MM.1S (cell line): ENCODE measurements around the gene KBTBD13.

ENCODE experiments used
- DNase-seq: peaks from one replicate; pipeline ENCODE4 v3.0.0-alpha.2; 2015
- H2AFZ ChIP-seq: fragments of 300-600 bp; sonication (generic); 2 replicates; pipeline ENCODE4 v1.6.0; 2016; ENCODE audit warnings: antibody characterized with exemption, low read length
- H3F3A ChIP-seq: fragments of 300-600 bp; sonication (generic); 2 replicates; pipeline ENCODE4 v1.6.1; 2016; ENCODE audit warnings: mild to moderate bottlenecking, antibody characterized with exemption, low read length, moderate library complexity, mixed read lengths; ENCODE audit not compliant: insufficient read depth
- H3K27ac ChIP-seq: fragments of 300-600 bp; sonication (generic); 2 replicates; pipeline ENCODE4 v1.5.1; 2016; ENCODE audit warnings: mild to moderate bottlenecking, low read length
- H3K27me3 ChIP-seq: fragments of 300-600 bp; sonication (generic); replicated peaks from 2 replicates; pipeline ENCODE4 v1.6.0; 2016; ENCODE audit warnings: low read length; ENCODE audit not compliant: insufficient read depth
- H3K36me3 ChIP-seq: fragments of 300-600 bp; sonication (generic); replicated peaks from 2 replicates; pipeline ENCODE4 v1.6.1; 2016; ENCODE audit warnings: mild to moderate bottlenecking, low read length, mixed read lengths; ENCODE audit not compliant: insufficient read depth
- H3K4me1 ChIP-seq: fragments of 300-600 bp; sonication (generic); 2 replicates; pipeline ENCODE4 v1.6.1; 2016; ENCODE audit warnings: low read length, mixed read lengths
- H3K4me2 ChIP-seq: fragments of 300-600 bp; sonication (generic); 2 replicates; pipeline ENCODE4 v1.6.0; 2016; ENCODE audit warnings: low read depth, low read length
- H3K4me3 ChIP-seq: fragments of 300-600 bp; sonication (generic); 2 replicates; pipeline ENCODE4 v1.5.1; 2016; ENCODE audit warnings: low read length, mixed read lengths
- H3K79me2 ChIP-seq: fragments of 300-600 bp; sonication (generic); 2 replicates; pipeline ENCODE4 v1.6.1; 2016; ENCODE audit warnings: mixed run types, low read length, mixed read lengths
- H3K9ac ChIP-seq: fragments of 300-600 bp; sonication (generic); 2 replicates; pipeline ENCODE4 v1.6.1; 2016; ENCODE audit warnings: low read length, mixed read lengths
- H3K9me2 ChIP-seq: fragments of 300-600 bp; sonication (generic); replicated peaks from 2 replicates; pipeline ENCODE4 v1.6.1; 2016; ENCODE audit warnings: mild to moderate bottlenecking, low read length, mixed read lengths; ENCODE audit not compliant: insufficient read depth
- H3K9me3 ChIP-seq: fragments of 300-600 bp; sonication (generic); replicated peaks from 2 replicates; pipeline ENCODE4 v1.6.1; 2016; ENCODE audit warnings: mild to moderate bottlenecking, low read length, mixed read lengths; ENCODE audit not compliant: insufficient read depth
- H4K20me1 ChIP-seq: fragments of 300-600 bp; sonication (generic); 2 replicates; pipeline ENCODE4 v1.6.1; 2016; ENCODE audit warnings: mild to moderate bottlenecking, low read length, moderate library complexity, mixed read lengths; ENCODE audit not compliant: insufficient read depth
- CTCF ChIP-seq: fragments of 300-600 bp; sonication (generic); IDR thresholded peaks from 2 replicates; pipeline ENCODE4 v1.5.1; 2016; ENCODE audit warnings: antibody characterized with exemption, low read length, mixed read lengths
- EZH2 ChIP-seq: fragments of 300-600 bp; sonication (generic); optimal IDR thresholded peaks from 2 replicates; pipeline ENCODE3; 2017; ENCODE audit warnings: low read depth, mild to moderate bottlenecking, antibody characterized with exemption, low read length, mixed read lengths
- EZH2phosphoT487 ChIP-seq: fragments of 300-600 bp; sonication (generic); IDR thresholded peaks from 2 replicates; pipeline ENCODE4 v1.6.1; 2018; ENCODE audit warnings: antibody characterized with exemption, low read length

Gene KBTBD13

DNA sequence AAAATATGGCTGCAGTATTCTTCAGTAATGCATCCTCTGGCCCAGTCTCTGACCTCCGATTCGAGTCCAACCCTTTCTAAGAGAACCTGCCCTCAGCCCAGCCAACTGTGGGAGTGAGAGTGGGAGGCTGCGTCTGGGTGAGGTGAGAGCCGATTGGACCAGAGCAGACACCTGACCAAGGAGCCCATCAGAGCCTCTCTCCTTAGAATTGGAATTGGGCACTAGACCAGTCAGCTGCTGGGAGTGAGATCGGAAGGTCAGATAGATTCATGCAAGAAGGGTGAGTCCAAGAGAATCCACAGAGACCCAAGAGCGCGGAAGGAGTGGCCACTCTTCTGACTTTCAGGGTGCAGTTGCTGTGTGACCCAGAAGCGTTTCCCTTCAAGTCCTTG lies 19.0 kb upstream of the KBTBD13 start:
- Histone ChIP-seq H4K20me1 (no peaks in the 10 kb centered on the region), H3F3A (peaks cover 15% of the 10 kb centered on the region), H2AFZ (no peak overlapping the region), H3K36me3 (no peaks in the 10 kb centered on the region), H3K4me2 (no peak overlapping the region), H3K4me1 (peaks cover 19% of the 10 kb centered on the region), H3K9ac (no peak overlapping the region), H3K79me2 (no peaks in the 10 kb centered on the region), H3K27me3 (no peaks in the 10 kb centered on the region), H3K9me3 (no peaks in the 10 kb centered on the region), H3K4me3 (no peak overlapping the region), H3K9me2 (no peaks in the 10 kb centered on the region), H3K27ac (no peak overlapping the region)
- no peak for TF ChIP-seq EZH2
- TF ChIP-seq CTCF, result no peak
- TF ChIP-seq EZH2phosphoT487, result no peak
- no peak for DNase-seq

DNA sequence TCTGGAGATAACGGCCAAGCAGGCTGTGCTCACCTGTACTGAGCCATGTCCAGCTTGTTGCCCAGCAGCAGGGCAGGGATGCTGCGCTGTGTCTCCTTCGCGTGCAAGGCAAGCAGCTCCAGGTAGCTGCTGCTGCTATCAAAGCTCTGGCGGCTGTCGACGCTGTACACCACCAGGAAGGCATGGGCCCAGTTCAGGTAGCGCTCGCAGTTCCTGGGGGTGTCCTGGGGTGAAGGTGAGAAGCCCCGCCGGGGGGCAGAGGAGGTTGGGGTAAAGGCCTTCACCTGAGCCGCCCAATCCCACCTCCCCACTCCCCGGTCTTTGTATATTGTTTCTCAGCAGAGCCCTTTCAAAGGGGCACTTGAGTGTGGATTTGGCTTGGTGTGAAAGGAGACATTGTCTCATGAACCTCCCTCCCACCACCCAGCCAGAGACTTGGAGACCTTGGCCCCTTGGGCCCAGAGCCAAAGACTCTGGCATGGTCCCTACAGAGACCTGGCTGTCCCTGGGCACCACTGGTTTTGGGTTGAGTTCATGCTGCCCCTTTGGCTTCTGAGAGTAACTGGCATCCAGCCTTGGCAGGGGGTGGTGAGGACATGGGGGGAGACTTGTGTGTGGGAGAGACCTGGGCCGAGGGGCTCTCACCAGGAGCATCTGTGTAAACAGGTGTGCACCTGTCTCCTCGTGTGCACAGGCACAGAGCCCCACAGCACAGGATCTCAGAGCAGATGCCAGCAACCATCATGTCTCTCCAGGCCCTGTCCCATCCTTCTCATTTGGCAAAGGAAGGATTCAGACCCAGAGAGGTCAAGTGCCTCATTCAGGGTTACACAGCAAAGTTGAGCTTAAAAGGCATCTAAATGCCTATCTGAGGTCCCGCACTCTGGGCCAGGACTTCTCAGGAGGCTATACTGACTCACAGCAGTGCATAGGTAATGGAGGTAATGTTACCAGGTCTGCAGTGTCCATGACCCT lies 17.9 kb upstream of the KBTBD13 start:
- peaks cover 4% of the 10 kb centered on the region for H3F3A ChIP-seq
- H3K9ac ChIP-seq, result no peak overlapping the region
- H3K27me3 ChIP-seq, result no peaks in the 10 kb centered on the region
- H3K79me2 ChIP-seq, result no peaks in the 10 kb centered on the region
- no peaks in the 10 kb centered on the region for H3K36me3 ChIP-seq
- no peak overlapping the region for H3K4me3 ChIP-seq
- H2AFZ ChIP-seq, result no peak overlapping the region
- no peaks in the 10 kb centered on the region for H4K20me1 ChIP-seq
- DNase-seq, result no peak
- no peak overlapping the region for H3K27ac ChIP-seq
- peaks cover 10% of the 10 kb centered on the region for H3K4me1 ChIP-seq
- no peak overlapping the region for H3K4me2 ChIP-seq
- H3K9me2 ChIP-seq, result no peaks in the 10 kb centered on the region
- no peak for TF ChIP-seq EZH2phosphoT487
- TF ChIP-seq EZH2, result no peak
- TF ChIP-seq CTCF, result no peak
- H3K9me3 ChIP-seq, result no peaks in the 10 kb centered on the region

- H2AFZ ChIP-seq, result no peak overlapping the region
- no peak overlapping the region for H3K9ac ChIP-seq
- H3K79me2 ChIP-seq, result no peaks in the 10 kb centered on the region
- no peaks in the 10 kb centered on the region for H3F3A ChIP-seq
- H3K27ac ChIP-seq, result no peak overlapping the region
- TF ChIP-seq CTCF (no peak), EZH2 (no peak), EZH2phosphoT487 (no peak)
- no peaks in the 10 kb centered on the region for H3K9me2 ChIP-seq
- no peaks in the 10 kb centered on the region for H3K27me3 ChIP-seq
- no peaks in the 10 kb centered on the region for H3K9me3 ChIP-seq
- DNase-seq, result no peak
- H3K4me1 ChIP-seq, result peaks cover 3% of the 10 kb centered on the region; the same call in 1 of the 2 replicates
- H4K20me1 ChIP-seq, result no peaks in the 10 kb centered on the region
- H3K4me2 ChIP-seq, result no peak overlapping the region
- no peaks in the 10 kb centered on the region for H3K36me3 ChIP-seq
- H3K4me3 ChIP-seq, result no peak overlapping the region
Observed at GRCh38 chr15:65059369-65059750, 17.2 kb upstream of the KBTBD13 start.
